ENCODE data around the gene RNU7-1.
A peak's percentile ranks its signal among the peaks of the same experiment; 100 is the strongest.

Gene RNU7-1

DNA sequence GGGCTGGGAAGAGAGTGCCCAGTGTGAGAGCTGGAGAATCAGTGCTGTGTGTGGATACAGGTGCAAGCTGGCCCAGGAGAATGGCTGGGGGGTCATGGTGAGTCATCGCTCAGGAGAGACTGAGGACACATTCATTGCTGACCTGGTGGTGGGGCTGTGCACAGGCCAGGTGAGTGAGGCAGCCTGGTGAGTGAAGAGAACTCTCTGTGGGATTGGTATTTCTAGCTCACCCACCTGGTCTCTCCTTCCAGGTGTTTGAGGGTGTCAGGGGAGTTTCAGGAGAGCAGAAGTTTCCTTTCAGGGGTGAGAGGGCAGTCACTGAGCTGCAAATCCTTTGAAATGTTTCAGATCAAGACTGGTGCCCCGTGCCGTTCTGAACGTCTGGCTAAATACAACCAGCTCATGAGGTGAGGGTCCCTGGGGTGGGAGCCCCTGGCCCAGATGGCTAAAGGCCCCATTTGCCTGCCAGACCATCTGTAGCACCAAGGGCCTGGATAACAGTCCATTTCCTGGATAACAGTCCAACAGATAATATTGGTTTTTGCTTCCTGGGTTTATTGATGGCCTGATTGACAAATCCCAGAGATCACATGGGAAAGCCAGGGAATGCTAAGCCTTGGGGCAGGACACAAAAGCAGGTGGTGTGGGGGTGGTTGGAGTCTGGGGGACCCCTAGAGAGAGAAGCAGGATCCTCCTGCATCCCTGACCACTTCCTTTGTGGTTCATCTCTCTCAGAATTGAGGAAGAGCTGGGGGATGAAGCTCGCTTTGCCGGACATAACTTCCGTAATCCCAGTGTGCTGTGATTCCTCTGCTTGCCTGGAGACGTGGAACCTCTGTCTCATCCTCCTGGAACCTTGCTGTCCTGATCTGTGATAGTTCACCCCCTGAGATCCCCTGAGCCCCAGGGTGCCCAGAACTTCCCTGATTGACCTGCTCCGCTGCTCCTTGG, 21.3 kb upstream of the RNU7-1 start:
- Histone ChIP-seq H3K36me3 (ENCODE audit: insufficient read depth, low read length) (peaks cover 50% of the 10 kb centered on the region), H3K9ac (ENCODE audit: low read depth, low read length) (no peak overlapping the region), H3K4me1 (ENCODE audit: insufficient read depth, low read length) (peaks cover 20% of the 10 kb centered on the region), H3K27me3 (ENCODE audit: insufficient read depth, low read length) (no peaks in the 10 kb centered on the region), H3K4me3 (ENCODE audit: low read length) (no peak overlapping the region), H3K9me3 (ENCODE audit: insufficient read depth, low read depth, low read length) (no peaks in the 10 kb centered on the region), H3K27ac (ENCODE audit: low read depth, low read length) (no peak overlapping the region)
- 92% methylated on average over 9 of the region's 9 CpGs for WGBS

- Histone ChIP-seq H3K4me3 (ENCODE audit: low read length) (no peak overlapping the region), H3K9ac (ENCODE audit: low read depth, low read length) (no peak overlapping the region), H3K36me3 (ENCODE audit: insufficient read depth, low read length) (peaks cover 42% of the 10 kb centered on the region), H3K27ac (ENCODE audit: low read depth, low read length) (no peak overlapping the region), H3K4me1 (ENCODE audit: insufficient read depth, low read length) (peaks cover 20% of the 10 kb centered on the region), H3K9me3 (ENCODE audit: insufficient read depth, low read depth, low read length) (no peaks in the 10 kb centered on the region), H3K27me3 (ENCODE audit: insufficient read depth, low read length) (no peaks in the 10 kb centered on the region)
- 91% methylated on average over 8 of the region's 10 CpGs for WGBS
These were observed 20.4 kb upstream of the RNU7-1 start for GRCh38 chr12:6923003-6923732.

DNA sequence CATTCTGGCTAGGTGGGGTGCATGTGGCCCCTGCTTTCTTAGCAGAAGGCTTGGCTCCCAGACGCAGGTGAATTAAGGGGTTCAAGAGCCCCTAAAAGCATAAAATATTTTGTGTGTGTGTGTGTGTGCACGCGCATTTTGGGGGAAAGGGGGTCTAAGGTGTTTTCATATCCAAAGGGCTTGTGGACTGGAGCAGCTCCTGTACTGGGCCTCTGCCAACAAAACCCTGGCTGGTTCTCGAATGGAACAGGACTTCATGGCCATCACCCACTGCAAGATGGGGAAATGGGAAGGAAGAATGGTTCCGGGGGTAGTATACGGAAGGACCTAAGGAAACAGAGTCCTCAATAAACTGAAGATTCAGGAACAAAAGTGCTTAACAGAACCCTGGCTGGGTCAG, 19.8 kb upstream of the RNU7-1 start:
- Histone ChIP-seq H3K4me1 (ENCODE audit: insufficient read depth, low read length) (peaks cover 20% of the 10 kb centered on the region), H3K9me3 (ENCODE audit: insufficient read depth, low read depth, low read length) (no peaks in the 10 kb centered on the region), H3K4me3 (ENCODE audit: low read length) (no peak overlapping the region), H3K36me3 (ENCODE audit: insufficient read depth, low read length) (peaks cover 41% of the 10 kb centered on the region), H3K9ac (ENCODE audit: low read depth, low read length) (no peak overlapping the region), H3K27me3 (ENCODE audit: insufficient read depth, low read length) (no peaks in the 10 kb centered on the region), H3K27ac (ENCODE audit: low read depth, low read length) (no peak overlapping the region)
- WGBS: 87% methylated on average over 6 of the region's 6 CpGs

DNA sequence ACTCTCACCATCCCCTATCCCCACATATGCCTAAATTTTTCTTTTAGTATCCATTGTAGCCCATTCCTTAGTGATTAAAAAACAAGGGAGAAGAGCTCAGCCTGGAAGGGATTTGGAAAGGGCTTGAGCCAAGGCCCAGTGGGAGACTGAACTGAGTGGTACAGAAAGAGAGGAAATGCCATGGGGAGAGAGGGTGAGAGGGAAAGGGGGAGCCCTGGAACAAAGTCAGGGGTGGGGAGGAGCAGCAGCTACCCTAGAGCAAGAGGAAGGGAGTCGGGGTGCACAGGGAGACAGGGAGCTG, 18.4 kb upstream of the RNU7-1 start:
- Histone ChIP-seq H3K4me3 (ENCODE audit: low read length) (peak overlapping the region; percentile 53), H3K9ac (ENCODE audit: low read depth, low read length) (peak overlapping the region; percentile 57), H3K9me3 (ENCODE audit: insufficient read depth, low read depth, low read length) (no peaks in the 10 kb centered on the region), H3K36me3 (ENCODE audit: insufficient read depth, low read length) (peaks cover 28% of the 10 kb centered on the region), H3K27me3 (ENCODE audit: insufficient read depth, low read length) (no peaks in the 10 kb centered on the region), H3K27ac (ENCODE audit: low read depth, low read length) (peak overlapping the region; percentile 93), H3K4me1 (ENCODE audit: insufficient read depth, low read length) (peaks cover 31% of the 10 kb centered on the region)
- 46% methylated on average over 1 of the region's 1 CpG for WGBS

DNA sequence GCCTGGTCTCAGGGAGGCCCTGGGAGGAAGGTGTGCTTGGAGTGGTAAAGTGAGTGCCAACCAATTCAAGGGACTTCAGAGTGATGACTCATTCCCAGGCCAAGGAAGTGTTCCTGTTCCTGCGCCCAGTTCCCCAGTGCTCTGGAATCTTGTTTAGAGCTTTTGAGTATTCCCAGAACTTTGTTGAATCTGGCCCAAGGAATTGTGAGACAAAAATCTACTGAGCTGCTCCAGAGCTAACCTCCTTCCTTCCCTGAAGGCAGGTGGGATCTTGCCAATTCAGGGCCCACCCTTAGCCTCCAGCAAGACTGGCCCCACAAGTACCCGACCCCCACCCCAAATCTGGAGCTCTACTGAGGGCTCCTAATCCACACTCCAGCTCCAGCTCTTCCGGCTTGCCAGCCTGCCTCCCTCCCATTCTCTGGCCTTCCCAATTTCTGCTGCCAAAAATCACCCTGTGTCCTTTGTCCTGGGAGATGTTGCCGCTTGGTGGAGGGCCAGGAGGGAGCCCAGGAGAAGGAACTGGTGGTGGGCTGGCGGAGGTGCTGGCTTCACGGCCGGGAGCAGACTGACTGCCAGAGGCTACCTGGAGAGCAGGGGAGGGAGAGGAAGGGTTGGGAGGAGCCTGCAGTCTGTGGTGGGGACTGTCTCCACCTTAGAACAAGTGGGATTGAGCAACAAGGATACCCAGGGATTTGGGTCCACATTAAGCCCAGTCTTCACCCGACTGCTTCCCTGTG, 17.9 kb upstream of the RNU7-1 start:
- Histone ChIP-seq H3K36me3 (ENCODE audit: insufficient read depth, low read length) (peaks cover 28% of the 10 kb centered on the region), H3K4me1 (ENCODE audit: insufficient read depth, low read length) (peaks cover 32% of the 10 kb centered on the region), H3K27ac (ENCODE audit: low read depth, low read length) (peak overlapping the region; percentile 93), H3K4me3 (ENCODE audit: low read length) (peak overlapping the region; percentile 53), H3K27me3 (ENCODE audit: insufficient read depth, low read length) (no peaks in the 10 kb centered on the region), H3K9ac (ENCODE audit: low read depth, low read length) (peak overlapping the region; percentile 57), H3K9me3 (ENCODE audit: insufficient read depth, low read depth, low read length) (no peaks in the 10 kb centered on the region)
- WGBS: 4% methylated on average over 8 of the region's 8 CpGs

- under 1% methylated on average over 66 of the region's 66 CpGs for WGBS
- Histone ChIP-seq H3K4me1 (ENCODE audit: insufficient read depth, low read length) (peaks cover 32% of the 10 kb centered on the region), H3K27me3 (ENCODE audit: insufficient read depth, low read length) (no peaks in the 10 kb centered on the region), H3K9ac (ENCODE audit: low read depth, low read length) (peak within 1 kb of the TSS; percentile 81), H3K27ac (ENCODE audit: low read depth, low read length) (peak within 1 kb of the TSS; percentile 93), H3K36me3 (ENCODE audit: insufficient read depth, low read length) (peaks cover 22% of the 10 kb centered on the region), H3K9me3 (ENCODE audit: insufficient read depth, low read depth, low read length) (no peaks in the 10 kb centered on the region), H3K4me3 (ENCODE audit: low read length) (peak within 1 kb of the TSS; percentile 80)
These were observed 16.1 kb upstream of the RNU7-1 start, which contains the start of gene ATN1 for GRCh38 chr12:6927379-6928021. TSS of gene ATN1 (plus strand) at chr12:6927959. CDS start at chr12:6934002, 6,043 bp downstream.

DNA sequence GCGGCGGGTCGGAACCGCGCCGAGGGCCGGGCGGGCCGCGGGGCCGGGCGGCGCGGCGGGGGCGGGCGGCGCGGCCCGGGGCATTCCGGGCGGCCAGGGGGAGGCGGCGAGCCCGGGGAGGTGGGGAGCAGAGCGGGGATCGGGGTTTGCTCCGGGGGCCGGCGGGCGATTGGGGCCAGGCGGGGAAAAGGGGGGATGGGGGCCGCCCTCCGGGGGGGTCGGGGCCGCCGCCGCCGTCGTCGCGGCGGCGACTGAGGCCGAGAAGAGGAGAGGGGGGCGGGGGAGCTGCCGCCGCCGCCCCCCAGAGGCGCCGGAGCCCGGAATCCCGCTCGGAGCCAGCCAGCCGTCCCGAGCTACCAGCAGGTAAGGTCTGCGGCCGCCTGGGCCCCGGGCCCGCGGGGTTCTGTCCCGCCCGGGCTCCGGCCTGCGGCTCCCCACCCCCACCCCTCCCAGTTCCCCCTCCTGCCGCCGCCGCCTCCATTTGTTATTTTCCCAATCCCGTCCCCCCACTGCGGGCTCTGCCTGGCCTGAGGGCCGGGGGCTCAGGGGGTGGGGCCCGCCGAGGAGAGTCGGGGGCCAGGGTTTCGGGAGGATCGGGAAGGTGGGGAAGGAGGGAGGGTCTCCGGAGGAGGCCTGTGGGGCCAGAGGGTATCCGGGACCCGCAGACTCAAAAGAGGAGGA, 15.5 kb upstream of the RNU7-1 start:
- peak overlapping the region; percentile 81 for H3K9ac ChIP-seq (ENCODE audit: low read depth, low read length)

DNA sequence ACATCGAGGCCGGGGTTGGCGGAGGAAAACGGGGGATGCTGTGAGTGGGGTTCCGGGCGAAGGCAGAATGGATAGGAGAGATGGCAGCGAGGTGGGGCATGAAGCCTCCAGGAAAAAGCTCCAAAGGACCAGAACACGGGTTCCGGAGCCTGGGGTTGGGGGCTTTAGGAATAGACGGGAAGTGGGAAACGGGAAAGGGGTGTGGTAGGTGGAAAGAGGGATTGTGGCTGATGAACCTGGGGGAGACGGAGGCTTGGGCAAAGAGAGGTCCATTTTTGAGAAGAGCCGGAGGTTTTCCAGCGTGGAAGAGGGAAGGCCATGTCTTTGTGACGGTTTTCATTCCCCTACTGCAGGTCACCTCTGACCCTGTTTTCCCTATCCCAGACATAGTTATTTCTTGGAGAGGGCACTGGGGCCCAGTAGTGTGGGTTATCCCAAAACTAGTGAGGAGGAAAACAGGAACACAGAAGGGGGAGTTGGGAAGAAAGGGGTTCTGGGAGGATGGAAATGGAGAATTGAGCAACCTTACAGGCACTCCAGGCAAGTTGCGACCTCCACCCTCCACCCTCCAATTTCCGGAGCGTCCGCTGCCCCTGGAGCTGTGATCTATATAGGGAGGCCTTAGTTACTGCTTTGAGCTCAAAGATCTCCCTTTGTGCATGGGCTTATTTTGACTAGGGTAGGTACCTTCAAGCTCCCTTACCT, 14.8 kb upstream of the RNU7-1 start:
- Histone ChIP-seq H3K4me3 (ENCODE audit: low read length) (peak overlapping the region; percentile 80), H3K4me1 (ENCODE audit: insufficient read depth, low read length) (peaks cover 32% of the 10 kb centered on the region), H3K36me3 (ENCODE audit: insufficient read depth, low read length) (peaks cover 22% of the 10 kb centered on the region), H3K9ac (ENCODE audit: low read depth, low read length) (peak overlapping the region; percentile 81), H3K27me3 (ENCODE audit: insufficient read depth, low read length) (no peaks in the 10 kb centered on the region), H3K27ac (ENCODE audit: low read depth, low read length) (peak overlapping the region; percentile 40), H3K9me3 (ENCODE audit: insufficient read depth, low read depth, low read length) (no peaks in the 10 kb centered on the region)
- 4% methylated on average over 18 of the region's 19 CpGs for WGBS

More for the DNA sequence above, 15.5 kb upstream of the RNU7-1 start:
- Histone ChIP-seq H3K27me3 (ENCODE audit: insufficient read depth, low read length) (no peaks in the 10 kb centered on the region), H3K36me3 (ENCODE audit: insufficient read depth, low read length) (peaks cover 20% of the 10 kb centered on the region), H3K4me1 (ENCODE audit: insufficient read depth, low read length) (peaks cover 32% of the 10 kb centered on the region), H3K4me3 (ENCODE audit: low read length) (peak overlapping the region; percentile 80), H3K9me3 (ENCODE audit: insufficient read depth, low read depth, low read length) (no peaks in the 10 kb centered on the region), H3K27ac (ENCODE audit: low read depth, low read length) (peak overlapping the region; percentile 40)
- under 1% methylated on average over 76 of the region's 79 CpGs for WGBS

- Histone ChIP-seq H3K4me3 (ENCODE audit: low read length) (peak overlapping the region; percentile 80), H3K9me3 (ENCODE audit: insufficient read depth, low read depth, low read length) (no peaks in the 10 kb centered on the region), H3K36me3 (ENCODE audit: insufficient read depth, low read length) (peaks cover 31% of the 10 kb centered on the region), H3K4me1 (ENCODE audit: insufficient read depth, low read length) (peaks cover 28% of the 10 kb centered on the region), H3K27me3 (ENCODE audit: insufficient read depth, low read length) (no peaks in the 10 kb centered on the region), H3K9ac (ENCODE audit: low read depth, low read length) (peak overlapping the region; percentile 81; the same call in 1 of the 2 replicates), H3K27ac (ENCODE audit: low read depth, low read length) (no peak overlapping the region)
- 80% methylated on average over 6 of the region's 7 CpGs for WGBS
These were observed 13.9 kb upstream of the RNU7-1 start for GRCh38 chr12:6929466-6930452.

Measured in HUES64 (cell line).